HUES48 (cell line): ENCODE data around the gene ATP5F1B.

Source experiments
- H3K27ac ChIP-seq: one replicate; pipeline ENCODE4 v1.7.0; 2013; ENCODE audit warnings: low read depth, low read length, inconsistent platforms
- H3K27me3 ChIP-seq: 2 replicates; pipeline ENCODE4 v1.6.1; 2013; ENCODE audit warnings: mild to moderate bottlenecking, low read length; ENCODE audit not compliant: control insufficient read depth, insufficient read depth
- H3K36me3 ChIP-seq: 2 replicates; pipeline ENCODE4 v1.6.1; 2013; ENCODE audit warnings: low read length; ENCODE audit not compliant: control insufficient read depth, insufficient read depth
- H3K4me1 ChIP-seq: 2 replicates; pipeline ENCODE4 v1.6.1; 2013; ENCODE audit warnings: mild to moderate bottlenecking, low read length; ENCODE audit not compliant: control insufficient read depth, insufficient read depth
- H3K4me3 ChIP-seq: 2 replicates; pipeline ENCODE4 v1.5.1; 2013; ENCODE audit warnings: mild to moderate bottlenecking, low read depth, low read length
- H3K9ac ChIP-seq: 2 replicates; pipeline ENCODE4 v1.6.1; 2013; ENCODE audit warnings: mild to moderate bottlenecking, low read depth, low read length, moderate library complexity
- H3K9me3 ChIP-seq: 2 replicates; pipeline ENCODE4 v1.6.1; 2013; ENCODE audit warnings: low read length; ENCODE audit not compliant: control insufficient read depth, insufficient read depth

The ATP5F1B gene

GRCh38 chr12:56645201-56645716, 525 bp downstream of the ATP5F1B start:
- H3K27me3 ChIP-seq = no peaks in the 10 kb centered on the region
- H3K4me3 ChIP-seq = peak overlapping the region; percentile 89
- H3K36me3 ChIP-seq = peaks cover 47% of the 10 kb centered on the region
- H3K27ac ChIP-seq = peak overlapping the region; percentile 88
- peak overlapping the region; percentile 94 for H3K9ac ChIP-seq
- H3K4me1 ChIP-seq = no peaks in the 10 kb centered on the region
- no peaks in the 10 kb centered on the region for H3K9me3 ChIP-seq

- Histone ChIP-seq H3K36me3 (peaks cover 53% of the 10 kb centered on the region), H3K27ac (no peak overlapping the region), H3K4me1 (no peaks in the 10 kb centered on the region), H3K9me3 (no peaks in the 10 kb centered on the region), H3K4me3 (peak overlapping the region; percentile 89), H3K9ac (peak overlapping the region; percentile 94), H3K27me3 (no peaks in the 10 kb centered on the region)
Observed at GRCh38 chr12:56644654-56645053, 1.1 kb downstream of the ATP5F1B start.

GRCh38 chr12:56641219-56641618, 4.6 kb downstream of the ATP5F1B start:
- H3K27me3 ChIP-seq = no peaks in the 10 kb centered on the region
- no peak overlapping the region for H3K27ac ChIP-seq
- no peak overlapping the region for H3K4me3 ChIP-seq
- H3K9me3 ChIP-seq = no peaks in the 10 kb centered on the region
- peaks cover 78% of the 10 kb centered on the region for H3K36me3 ChIP-seq
- peaks cover 7% of the 10 kb centered on the region for H3K4me1 ChIP-seq
- H3K9ac ChIP-seq = no peak overlapping the region

GRCh38 chr12:56637621-56638020, 8.2 kb downstream of the ATP5F1B start:
- H3K27ac ChIP-seq = peak overlapping the region; percentile 87

GRCh38 chr12:56636675-56637540, 8.9 kb downstream of the ATP5F1B start:
- H3K36me3 ChIP-seq = peaks cover 48% of the 10 kb centered on the region
- H3K27me3 ChIP-seq = no peaks in the 10 kb centered on the region
- H3K4me3 ChIP-seq = peak overlapping the region; percentile 89
- no peaks in the 10 kb centered on the region for H3K9me3 ChIP-seq
- H3K27ac ChIP-seq = peak overlapping the region; percentile 87
- no peak overlapping the region for H3K9ac ChIP-seq
- H3K4me1 ChIP-seq = peaks cover 27% of the 10 kb centered on the region

More at GRCh38 chr12:56637621-56638020, 8.2 kb downstream of the ATP5F1B start:
- Histone ChIP-seq H3K9ac (no peak overlapping the region), H3K9me3 (no peaks in the 10 kb centered on the region), H3K4me1 (peaks cover 21% of the 10 kb centered on the region), H3K27me3 (no peaks in the 10 kb centered on the region), H3K4me3 (no peak overlapping the region), H3K36me3 (peaks cover 55% of the 10 kb centered on the region)

GRCh38 chr12:56635806-56636674, 9.7 kb downstream of the ATP5F1B start:
- no peaks in the 10 kb centered on the region for H3K9me3 ChIP-seq
- H3K27me3 ChIP-seq = no peaks in the 10 kb centered on the region
- peak overlapping the region; percentile 87 for H3K27ac ChIP-seq
- H3K9ac ChIP-seq = no peak overlapping the region
- H3K36me3 ChIP-seq = peaks cover 39% of the 10 kb centered on the region
- H3K4me1 ChIP-seq = peaks cover 32% of the 10 kb centered on the region
- peak overlapping the region; percentile 89 for H3K4me3 ChIP-seq

- H3K27ac ChIP-seq = peak overlapping the region; percentile 87
- H3K4me3 ChIP-seq = peak overlapping the region; percentile 89
- peaks cover 30% of the 10 kb centered on the region for H3K36me3 ChIP-seq
- peak overlapping the region; percentile 33; the same call in 1 of the 2 replicates for H3K9ac ChIP-seq
- H3K4me1 ChIP-seq = peaks cover 37% of the 10 kb centered on the region
- H3K27me3 ChIP-seq = no peaks in the 10 kb centered on the region
- H3K9me3 ChIP-seq = no peaks in the 10 kb centered on the region
Observed at GRCh38 chr12:56634837-56635791, 10.7 kb downstream of the ATP5F1B start.

- peak overlapping the region; percentile 87 for H3K27ac ChIP-seq
- H3K36me3 ChIP-seq = peaks cover 22% of the 10 kb centered on the region
- H3K9ac ChIP-seq = peak overlapping the region; percentile 22; the same call in 1 of the 2 replicates
- H3K4me1 ChIP-seq = peaks cover 37% of the 10 kb centered on the region
- peak overlapping the region; percentile 89 for H3K4me3 ChIP-seq
- no peaks in the 10 kb centered on the region for H3K9me3 ChIP-seq
- no peaks in the 10 kb centered on the region for H3K27me3 ChIP-seq
Observed at GRCh38 chr12:56634242-56634836, 11.4 kb downstream of the ATP5F1B start.

- Histone ChIP-seq H3K27me3 (no peaks in the 10 kb centered on the region), H3K9me3 (no peaks in the 10 kb centered on the region), H3K36me3 (peaks cover 15% of the 10 kb centered on the region), H3K9ac (no peak overlapping the region), H3K27ac (peak overlapping the region; percentile 87), H3K4me3 (peak overlapping the region; percentile 89), H3K4me1 (peaks cover 39% of the 10 kb centered on the region)
Observed at GRCh38 chr12:56633468-56634241, 12.1 kb downstream of the ATP5F1B start.
